NCI-H460 (cell line): ENCODE data around the gene ZBTB12. TPM values are rescaled to one million over a fixed set of nuclear protein-coding genes. Genes with fewer than 3 reads are reported as not detected.
"Not testable (repeated sequence)": the region's sequence is repeated elsewhere in the genome, so short reads cannot be mapped to it uniquely, and the experiment has no call there.

ENCODE experiments used
- DNase-seq: peaks from one replicate; pipeline ENCODE4 v3.0.0-alpha.2; 2016; ENCODE audit warnings: low read depth; ENCODE audit errors: extremely low read depth
- total RNA-seq: library from RNA; depleted of rRNA; stranded (reverse); fragments of >200 nt; shearing (Covaris generic); gene quantifications from 2 replicates; pipeline ENCODE4 v1.2.3, GENCODE V29; 2014

The ZBTB12 gene
- total RNA-seq, 1 experiment from 2014 or later: 2.8 TPM

- no peak for DNase-seq
These were observed 24.2 kb downstream of the ZBTB12 start for GRCh38 chr6:31877651-31878161.

GRCh38 chr6:31877125-31877650 is 24.7 kb downstream of the ZBTB12 start:
- no peak for DNase-seq

- no peak for DNase-seq
These were observed 25.5 kb downstream of the ZBTB12 start for GRCh38 chr6:31876357-31876756.

GRCh38 chr6:31875877-31876276 is 26.0 kb downstream of the ZBTB12 start:
- DNase-seq: no peak

- no peak for DNase-seq
These were observed 26.9 kb downstream of the ZBTB12 start for GRCh38 chr6:31874836-31875572.

GRCh38 chr6:31874084-31874670 is 27.7 kb downstream of the ZBTB12 start:
- DNase-seq: no peak

- DNase-seq: no peak
These were observed 30.7 kb downstream of the ZBTB12 start for GRCh38 chr6:31871046-31871659.

GRCh38 chr6:31870385-31870921 is 31.4 kb downstream of the ZBTB12 start:
- no peak for DNase-seq

- no peak for DNase-seq
These were observed 32.5 kb downstream of the ZBTB12 start for GRCh38 chr6:31869343-31869742.

- not testable (repeated sequence) for DNase-seq
These were observed 33.3 kb downstream of the ZBTB12 start for GRCh38 chr6:31868658-31868971.

- no peak for DNase-seq
These were observed 36.4 kb downstream of the ZBTB12 start for GRCh38 chr6:31865205-31866118.

GRCh38 chr6:31864818-31865204 is 37.1 kb downstream of the ZBTB12 start:
- DNase-seq: no peak

- not testable (repeated sequence) for DNase-seq
These were observed 37.7 kb downstream of the ZBTB12 start for GRCh38 chr6:31864123-31864562.

GRCh38 chr6:31862344-31863235 is 39.3 kb downstream of the ZBTB12 start, which contains the start of gene NEU1:
Gene NEU1 (minus strand): TSS chr6:31862821. CDS start chr6:31862776, 45 bp downstream.
- DNase-seq: peak; percentile 99

GRCh38 chr6:31861919-31862343 is 40.0 kb downstream of the ZBTB12 start:
- no peak for DNase-seq

- no peak for DNase-seq
These were observed 40.7 kb downstream of the ZBTB12 start for GRCh38 chr6:31861150-31861549.

- DNase-seq: no peak
These were observed 41.5 kb downstream of the ZBTB12 start for GRCh38 chr6:31860349-31860748.

GRCh38 chr6:31859923-31860322 is 42.0 kb downstream of the ZBTB12 start:
- DNase-seq: no peak

- no peak for DNase-seq
These were observed 43.2 kb downstream of the ZBTB12 start for GRCh38 chr6:31858707-31859106.
